Measurements from ENCODE around the gene TMEM212.

GRCh38 chr3:171901615-171902312 is 58.6 kb downstream of the TMEM212 start:
- TF ChIP-seq CTCF (IDR thresholded peaks at IDR 0.05; ENCODE audit: insufficient read depth, low read length): no peak
- TF ChIP-seq POLR2AphosphoS5 (IDR thresholded peaks at IDR 0.05; ENCODE audit: low read depth): no peak
- TF ChIP-seq SPI1 (IDR thresholded peaks at IDR 0.05; ENCODE audit: borderline replicate concordance, low read depth): no peak
- TF ChIP-seq, protein P1, sequence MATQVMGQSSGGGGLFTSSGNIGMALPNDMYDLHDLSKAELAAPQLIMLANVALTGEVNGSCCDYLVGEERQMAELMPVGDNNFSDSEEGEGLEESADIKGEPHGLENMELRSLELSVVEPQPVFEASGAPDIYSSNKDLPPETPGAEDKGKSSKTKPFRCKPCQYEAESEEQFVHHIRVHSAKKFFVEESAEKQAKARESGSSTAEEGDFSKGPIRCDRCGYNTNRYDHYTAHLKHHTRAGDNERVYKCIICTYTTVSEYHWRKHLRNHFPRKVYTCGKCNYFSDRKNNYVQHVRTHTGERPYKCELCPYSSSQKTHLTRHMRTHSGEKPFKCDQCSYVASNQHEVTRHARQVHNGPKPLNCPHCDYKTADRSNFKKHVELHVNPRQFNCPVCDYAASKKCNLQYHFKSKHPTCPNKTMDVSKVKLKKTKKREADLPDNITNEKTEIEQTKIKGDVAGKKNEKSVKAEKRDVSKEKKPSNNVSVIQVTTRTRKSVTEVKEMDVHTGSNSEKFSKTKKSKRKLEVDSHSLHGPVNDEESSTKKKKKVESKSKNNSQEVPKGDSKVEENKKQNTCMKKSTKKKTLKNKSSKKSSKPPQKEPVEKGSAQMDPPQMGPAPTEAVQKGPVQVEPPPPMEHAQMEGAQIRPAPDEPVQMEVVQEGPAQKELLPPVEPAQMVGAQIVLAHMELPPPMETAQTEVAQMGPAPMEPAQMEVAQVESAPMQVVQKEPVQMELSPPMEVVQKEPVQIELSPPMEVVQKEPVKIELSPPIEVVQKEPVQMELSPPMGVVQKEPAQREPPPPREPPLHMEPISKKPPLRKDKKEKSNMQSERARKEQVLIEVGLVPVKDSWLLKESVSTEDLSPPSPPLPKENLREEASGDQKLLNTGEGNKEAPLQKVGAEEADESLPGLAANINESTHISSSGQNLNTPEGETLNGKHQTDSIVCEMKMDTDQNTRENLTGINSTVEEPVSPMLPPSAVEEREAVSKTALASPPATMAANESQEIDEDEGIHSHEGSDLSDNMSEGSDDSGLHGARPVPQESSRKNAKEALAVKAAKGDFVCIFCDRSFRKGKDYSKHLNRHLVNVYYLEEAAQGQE (IDR thresholded peaks at IDR 0.05; ENCODE audit: insufficient replicate concordance, low read depth): no peak
